GM21381 (cell line): ENCODE data around the gene SMG5.
"Not testable (repeated sequence)": the region's sequence is repeated elsewhere in the genome, so short reads cannot be mapped to it uniquely, and the experiment has no call there.

Experiments used
- ATAC-seq: cut with Tn5 transposase; IDR thresholded peaks from one replicate; pipeline ENCODE4 v1.9.1; 2021; ENCODE audit warnings: mild to moderate bottlenecking, moderate library complexity; ENCODE audit not compliant: unreplicated experiment

SMG5 gene

DNA sequence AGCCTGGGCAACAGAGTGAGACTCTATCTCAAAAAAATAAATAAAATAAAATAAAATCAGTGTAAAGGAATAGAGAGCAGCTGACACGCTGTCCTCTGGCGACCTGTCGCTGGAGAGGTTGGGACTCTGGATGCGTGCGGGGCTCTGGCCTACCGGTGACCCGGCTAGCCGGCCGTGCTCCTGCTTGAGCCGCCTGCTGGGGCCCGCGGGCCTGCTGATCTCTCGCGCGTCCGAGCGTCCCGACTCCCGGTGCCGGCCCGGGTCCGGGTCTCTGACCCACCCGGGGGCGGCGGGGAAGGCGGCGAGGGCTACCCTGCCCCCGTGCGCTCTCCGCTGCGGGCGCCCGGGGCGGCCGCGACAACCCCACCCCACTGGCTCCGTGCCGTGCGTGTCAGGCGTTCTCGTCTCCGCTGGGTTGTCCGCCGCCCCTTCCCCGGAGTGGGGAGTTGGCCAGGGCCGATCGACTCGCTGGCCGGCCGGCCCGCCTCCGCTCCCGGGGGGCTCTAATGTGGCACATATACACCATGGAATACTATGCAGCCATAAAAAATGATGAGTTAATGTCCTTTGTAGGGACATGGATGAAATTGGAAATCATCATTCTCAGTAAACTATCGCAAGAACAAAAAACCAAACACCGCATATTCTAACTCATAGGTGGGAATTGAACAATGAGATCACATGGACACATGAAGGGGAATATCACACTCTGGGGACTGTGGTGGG is 66.1 kb downstream of the SMG5 start:
- ATAC-seq: not testable (repeated sequence)

GRCh38 chr1:156214024-156214748 is 68.4 kb downstream of the SMG5 start:
- no peak for ATAC-seq

DNA sequence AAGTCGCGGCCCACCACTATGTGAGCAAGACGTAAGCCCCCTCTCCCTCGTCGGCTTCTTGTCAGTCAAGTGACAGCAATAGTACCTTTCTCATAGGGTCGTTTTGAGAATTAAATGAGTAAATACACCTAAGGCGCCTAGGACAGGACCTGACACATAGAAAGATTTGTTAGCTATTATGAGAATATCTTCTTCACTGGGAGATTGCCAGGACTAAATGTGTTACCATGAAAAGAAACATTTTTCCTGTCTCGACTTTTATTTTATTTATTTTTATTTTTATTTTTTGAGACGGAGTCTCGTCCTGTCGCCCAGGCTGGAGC is 69.0 kb downstream of the SMG5 start:
- ATAC-seq: no peak

- peak; percentile 84 for ATAC-seq
Observed at GRCh38 chr1:156212833-156213643, 69.6 kb downstream of the SMG5 start, which contains the start of gene PMF1. TSS of gene PMF1 (plus strand) at chr1:156213007. CDS start at chr1:156213016, 9 bp downstream.

DNA sequence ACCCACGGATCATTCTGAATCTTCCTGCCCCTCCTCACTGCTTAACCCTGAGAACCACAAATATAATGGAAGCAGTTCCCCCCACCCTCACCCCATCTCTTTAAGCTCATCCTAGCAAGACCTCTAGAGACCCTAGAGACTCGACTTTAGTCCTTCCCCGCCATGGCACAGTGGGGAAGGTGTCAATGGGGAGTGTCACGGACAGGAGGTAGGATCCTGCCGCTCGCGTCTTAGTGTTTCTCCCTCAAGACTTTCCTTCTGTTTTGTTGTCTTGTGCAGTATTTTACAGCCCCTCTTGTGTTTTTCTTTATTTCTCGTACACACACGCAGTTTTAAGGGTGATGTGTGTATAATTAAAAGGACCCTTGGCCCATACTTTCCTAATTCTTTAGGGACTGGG is 70.5 kb downstream of the SMG5 start:
- ATAC-seq: no peak

DNA sequence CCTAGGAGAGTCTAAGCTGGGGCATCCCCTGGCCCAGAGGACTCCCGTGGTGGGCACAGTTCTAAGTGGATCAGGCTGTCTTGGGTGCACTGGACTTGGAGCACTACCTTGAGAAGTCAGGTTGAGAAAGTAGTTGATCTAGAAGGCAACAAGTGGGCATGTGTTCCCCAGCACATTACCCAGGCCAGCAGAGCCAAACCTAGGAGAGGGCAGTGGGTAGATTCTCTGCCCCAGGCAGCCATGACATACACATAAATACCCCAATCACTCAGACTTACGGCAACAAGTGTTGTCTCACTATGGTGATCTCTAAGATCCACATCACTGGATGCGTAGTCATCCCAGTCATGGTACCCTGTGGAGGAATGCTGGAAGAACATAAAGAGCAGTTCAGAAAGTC is 71.4 kb downstream of the SMG5 start:
- no peak for ATAC-seq

- no peak for ATAC-seq
Observed at GRCh38 chr1:156204686-156205085, 77.9 kb downstream of the SMG5 start.

GRCh38 chr1:156203331-156203730 is 79.3 kb downstream of the SMG5 start:
- no peak for ATAC-seq

DNA sequence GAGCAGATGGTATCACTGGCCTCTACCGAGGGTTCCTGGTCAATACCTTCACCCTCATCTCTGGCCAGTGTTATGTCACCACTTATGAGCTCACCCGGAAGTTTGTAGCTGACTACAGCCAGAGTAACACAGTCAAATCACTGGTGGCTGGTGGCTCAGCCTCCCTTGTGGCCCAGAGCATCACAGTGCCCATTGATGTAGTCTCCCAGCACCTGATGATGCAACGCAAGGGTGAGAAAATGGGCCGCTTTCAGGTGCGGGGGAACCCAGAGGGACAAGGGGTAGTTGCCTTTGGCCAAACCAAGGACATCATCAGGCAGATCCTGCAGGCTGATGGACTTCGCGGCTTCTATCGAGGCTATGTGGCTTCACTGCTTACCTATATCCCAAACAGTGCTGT is 82.6 kb downstream of the SMG5 start:
- no peak for ATAC-seq
